NCI-H2227 treated with DMSO at 0.1 percent for 48 hours (cell line): ENCODE results near the gene NARF.
"Not testable (repeated sequence)": the region's sequence is repeated elsewhere in the genome, so short reads cannot be mapped to it uniquely, and the experiment has no call there.

Experiments
- DNase-seq: peaks from one replicate; lab custom pipeline; 2025; lab: John Stamatoyannopoulos, UW

Gene NARF

DNA sequence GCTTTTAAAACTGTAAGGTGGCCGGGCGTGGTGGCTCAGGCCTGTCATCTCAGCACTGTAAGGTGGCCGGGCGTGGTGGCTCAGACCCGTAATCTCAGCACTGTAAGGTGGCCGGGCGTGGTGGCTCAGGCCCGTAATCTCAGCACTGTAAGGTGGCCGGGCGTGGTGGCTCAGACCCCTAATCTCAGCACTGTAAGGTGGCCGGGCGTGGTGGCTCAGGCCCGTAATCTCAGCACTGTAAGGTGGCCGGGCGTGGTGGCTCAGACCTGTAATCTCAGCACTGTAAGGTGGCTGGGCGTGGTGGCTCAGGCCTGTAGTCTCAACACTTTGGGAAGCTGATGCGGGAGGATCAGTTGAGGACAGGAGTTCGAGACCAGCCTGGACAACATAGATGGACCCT is 80.5 kb downstream of the NARF start:
- DNase-seq, result not testable (repeated sequence)
